Uterus (tissue), 2 donors: ENCODE measurements around the gene SRGN.

Experiments
- CTCF ChIP-seq, 4 experiments: fragments of 200-600 bp in 2 of 4; fragments of 450-650 bp in 2 of 4; sonication (generic) in 2 of 4; IDR thresholded peaks; one replicate each; pipeline ENCODE4 v1.5.1; 2016 to 2019; ENCODE audit warnings: antibody characterized with exemption in 4 of 4, mild to moderate bottlenecking in 2 of 4, moderate library complexity in 1 of 4
- POLR2A ChIP-seq, 2 donors: fragments of 450-650 bp; IDR thresholded peaks; one replicate each; pipeline ENCODE4 v1.6.1; 2016; ENCODE audit warnings: antibody characterized with exemption in 2 of 2, mild to moderate bottlenecking in 1 of 2, moderate library complexity in 1 of 2

- no peak for TF ChIP-seq CTCF (IDR thresholded peaks at IDR 0.05)
- no peak for TF ChIP-seq POLR2A (IDR thresholded peaks at IDR 0.05)
Measured at GRCh38 chr10:69073026-69073425, 14.9 kb upstream of the SRGN start.
